ENCODE data around the gene ATG9A. TPM values are rescaled to one million over a fixed set of nuclear protein-coding genes. Genes with fewer than 3 reads are reported as not detected.

The ATG9A gene
- total and polyA plus RNA-seq, 2 of the 8 experiments (the other 6 are each of a cell fraction or from before 2014, with no cell fraction given) = 43.6 to 66.8 TPM

- peak within 1 kb of the TSS; percentile 93 for H3K18ac ChIP-seq (ENCODE audit: extremely low read depth, low read length)
- H2AK5ac ChIP-seq (ENCODE audit: low read depth, low read length) = peak within 1 kb of the TSS; percentile 71; the same call in 1 of the 2 replicates
- H3K4me1 ChIP-seq (replicated peaks in 1 of 4; ENCODE audit: control insufficient read depth in 3 of 4, insufficient read depth in 4 of 4, low read length in 3 of 4) = peaks cover 0 to 6% (median 3%) of the 10 kb centered on the region in 4 experiments; a peak in 5 of 7 replicates
- H3K79me2 ChIP-seq (ENCODE audit: control insufficient read depth in 1 of 2, insufficient read depth in 2 of 2, low read length in 2 of 2) = no peaks in the 10 kb centered on the region
- no peak within 1 kb of the TSS for H4K91ac ChIP-seq (replicated peaks; ENCODE audit: insufficient read length, low read length)
- peak within 1 kb of the TSS; percentile 0 for H3K4ac ChIP-seq (replicated peaks; ENCODE audit: insufficient read length, low read depth, low read length)
- H3K23me2 ChIP-seq (ENCODE audit: low read depth, low read length) = peaks cover 10% of the 10 kb centered on the region
- H3K27me3 ChIP-seq (replicated peaks in 1 of 4; ENCODE audit: control insufficient read depth in 3 of 4, extremely low read depth in 1 of 4, insufficient read depth in 3 of 4, low read length in 3 of 4) = no peaks in the 10 kb centered on the region
- ChIA-PET POLR2A (ENCODE audit: partially characterized antibody) (interaction anchor here (0.8 to 6.1 kb wide), 17 partner anchors 10 to 548 kb away, joined by 3 to 101 read pairs (median 4); partner anchors contain the start of genes ABCB6, ANKZF1, ATG9A and BCS1L), CTCF (ENCODE audit: partially characterized antibody) (interaction anchor here (0.6 to 2.4 kb wide), 19 partner anchors 25 to 308 kb away, joined by 3 to 8 read pairs (median 3); partner anchors contain the start of genes CNPPD1 and TUBA4B)
- peak within 1 kb of the TSS; percentile 87 for H4K5ac ChIP-seq (ENCODE audit: insufficient read length, low read depth, low read length)
- peak within 1 kb of the TSS; percentile 81 for H4K8ac ChIP-seq (ENCODE audit: extremely low read depth, insufficient read depth, low read length)
- no peak within 1 kb of the TSS for H2BK120ac ChIP-seq (replicated peaks; ENCODE audit: low read depth, low read length)
- no peak for FAIRE-seq
- peak within 1 kb of the TSS in 3 of 4 experiments; percentile 58 to 84 (median 63); a peak in 6 of 7 replicates for H3K9ac ChIP-seq (replicated peaks in 1 of 4; ENCODE audit: extremely low read depth in 1 of 4, low read depth in 3 of 4, low read length in 3 of 4)
- H4K20me1 ChIP-seq (replicated peaks in 1 of 2; ENCODE audit: control insufficient read depth in 1 of 2, insufficient read depth in 2 of 2, low read length in 2 of 2) = peaks cover 0 to 2% of the 10 kb centered on the region in 2 experiments
- no peaks in the 10 kb centered on the region; a peak in 1 of 4 replicates for H3K9me3 ChIP-seq (ENCODE audit: insufficient read depth in 2 of 2, low read depth in 1 of 2, low read length in 1 of 2)
- peak within 1 kb of the TSS; percentile 92 for H2AFZ ChIP-seq (ENCODE audit: low read length)
- H3K79me1 ChIP-seq (ENCODE audit: low read depth, low read length) = no peaks in the 10 kb centered on the region
- peak within 1 kb of the TSS; percentile 70 to 80 (median 73) for H3K4me3 ChIP-seq (ENCODE audit: extremely low read depth in 1 of 4, insufficient read depth in 2 of 4, low read depth in 3 of 4, low read length in 4 of 4)
- peak within 1 kb of the TSS; percentile 94 to 100 for H3K4me2 ChIP-seq (ENCODE audit: insufficient read depth in 1 of 2, low read depth in 2 of 2, low read length in 2 of 2)
- no peak within 1 kb of the TSS for H3K23ac ChIP-seq (ENCODE audit: insufficient read length)
- peak within 1 kb of the TSS; percentile 39; the same call in 1 of the 2 replicates for H2BK12ac ChIP-seq (ENCODE audit: low read depth, low read length)
- H3K36me3 ChIP-seq (ENCODE audit: control insufficient read depth in 2 of 4, insufficient read depth in 4 of 4, low read length in 3 of 4) = peaks cover 0 to 20% (median 8%) of the 10 kb centered on the region in 4 experiments; a peak in 5 of 8 replicates
- DNase-seq (ENCODE audit: low read depth in 1 of 2, low spot score in 2 of 2) = peak; percentile 78 to 96
- H3K14ac ChIP-seq (ENCODE audit: insufficient read length) = no peak within 1 kb of the TSS
- H3K27ac ChIP-seq (ENCODE audit: low read depth, low read length) = peak within 1 kb of the TSS; percentile 28
- H2BK5ac ChIP-seq (ENCODE audit: low read depth, low read length) = peak within 1 kb of the TSS; percentile 82; the same call in 1 of the 2 replicates
- no peak within 1 kb of the TSS for H3K56ac ChIP-seq (replicated peaks; ENCODE audit: insufficient read length, low read depth, low read length)
- H2BK15ac ChIP-seq (ENCODE audit: low read length) = 0 out of 2 replicates have a peak within 1 kb of the TSS, but pooled peaks have one; percentile 53
- WGBS, 2 experiments (ENCODE audit: extremely low coverage in 1 of 2, insufficient coverage in 1 of 2, insufficient read length in 1 of 2, insufficient replicate concordance in 2 of 2, low coverage in 1 of 2, low lambda C conversion rate in 2 of 2, missing lambda C conversion rate in 1 of 2) = 2% methylated on average over 33 of the region's 76 CpGs; no CpG with 5 or more reads in 1 of the 2 experiments
- no peak within 1 kb of the TSS; the same call in 1 of the 2 replicates for H2BK20ac ChIP-seq (ENCODE audit: low read length)
- TF ChIP-seq ASH2L (IDR thresholded peaks at IDR 0.05; ENCODE audit: low read length) (peak; percentile 59), POLR2A (IDR thresholded peaks at IDR 0.05; ENCODE audit: control extremely low read depth in 1 of 2, low read depth in 2 of 2, low read length in 2 of 2) (peak in 1 of 2 experiments; percentile 81; a peak in 2 of 3 replicates), NANOG (IDR thresholded peaks at IDR 0.05; ENCODE audit: insufficient read depth, low read depth, low read length, poor library complexity, severe bottlenecking) (no peak), TAF1 (IDR thresholded peaks at IDR 0.05; ENCODE audit: low read depth, low read length) (peak; percentile 88), FOSL1 (IDR thresholded peaks at IDR 0.05; ENCODE audit: insufficient read depth, low read depth, low read length) (no peak), MAX (IDR thresholded peaks at IDR 0.05) (no peak), KDM4A (IDR thresholded peaks at IDR 0.05; ENCODE audit: low read depth, low read length, severe bottlenecking) (peak; percentile 65), TAF7 (optimal IDR thresholded peaks at IDR 0.05; ENCODE audit: borderline replicate concordance, low read depth, low read length) (peak; percentile 73)
Observed at GRCh38 chr2:219206328-219207133, 22.9 kb downstream of the ATG9A start, which contains the start of gene ZFAND2B. Gene ZFAND2B, plus strand, starts transcription at chr2:219206782. Its CDS starts 206 bp downstream, at chr2:219206988.
